Tibial nerve (tissue), 3 donors: ENCODE data around the gene CRYGN.

Experiments used
- CTCF ChIP-seq, 5 experiments: fragments of 200-600 bp in 3 of 5; fragments of 450-650 bp in 2 of 5; sonication (generic) in 3 of 5; IDR thresholded peaks; one replicate each; pipeline ENCODE4 v1.5.1; 2016 to 2019; ENCODE audit warnings: antibody characterized with exemption in 5 of 5, mild to moderate bottlenecking in 3 of 5, moderate library complexity in 2 of 5
- POLR2A ChIP-seq, 2 donors: fragments of 450-650 bp; IDR thresholded peaks; one replicate each; pipeline ENCODE4 v1.6.1; 2017; ENCODE audit warnings: antibody characterized with exemption in 2 of 2, mild to moderate bottlenecking in 2 of 2, moderate library complexity in 2 of 2

- TF ChIP-seq CTCF (IDR thresholded peaks at IDR 0.05): no peak
- TF ChIP-seq POLR2A (IDR thresholded peaks at IDR 0.05): no peak
Observed at GRCh38 chr7:151379534-151380198, 60.3 kb downstream of the CRYGN start.
